HEK293 (cell line): Measurements from ENCODE around the gene BPIFB2.

ENCODE experiments used
- BCL11A ChIP-seq: fragments of 450-650 bp; formaldehyde crosslinking; IDR thresholded peaks from 2 replicates; pipeline ENCODE4 v1.5.1; 2016; ENCODE audit warnings: low read depth, missing biosample characterization, missing genetic modification characterization
- CTCF ChIP-seq: fragments of 450-650 bp; formaldehyde crosslinking; IDR thresholded peaks from 2 replicates; pipeline ENCODE4 v1.5.1; 2016; ENCODE audit warnings: missing biosample characterization, missing genetic modification characterization
- HIC1 ChIP-seq: fragments of 450-650 bp; formaldehyde crosslinking; IDR thresholded peaks from 2 replicates; pipeline ENCODE4 v1.5.1; 2016; ENCODE audit warnings: missing biosample characterization, missing genetic modification characterization
- REST ChIP-seq: fragments of 450-650 bp; formaldehyde crosslinking; IDR thresholded peaks from 2 replicates; pipeline ENCODE4 v1.5.1; 2016; ENCODE audit warnings: missing biosample characterization, missing genetic modification characterization
- SETDB1 ChIP-seq: IDR thresholded peaks from one replicate; pipeline ENCODE4 v1.6.1; 2017; ENCODE audit warnings: mild to moderate bottlenecking, low read length, moderate library complexity, mixed read lengths; ENCODE audit not compliant: insufficient read length
- TCF7L2 ChIP-seq: IDR thresholded peaks from 2 replicates; pipeline ENCODE4 v1.6.1; 2011; ENCODE audit warnings: low read depth, mild to moderate bottlenecking, inconsistent platforms, low read length, moderate library complexity, borderline replicate concordance
- ZNF335 ChIP-seq: fragments of 450-650 bp; formaldehyde crosslinking; conservative IDR thresholded peaks from 2 replicates; pipeline ENCODE4 v1.5.1; 2016; ENCODE audit warnings: missing biosample characterization, missing genetic modification characterization
- ZNF518A ChIP-seq: fragments of 450-650 bp; formaldehyde crosslinking; conservative IDR thresholded peaks from 2 replicates; pipeline ENCODE4 v1.5.1; 2016; ENCODE audit warnings: low read depth, missing biosample characterization, missing genetic modification characterization
- ZNF560 ChIP-seq: fragments of 450-650 bp; formaldehyde crosslinking; IDR thresholded peaks from 2 replicates; pipeline ENCODE4 v1.5.1; 2017; ENCODE audit warnings: missing biosample characterization, missing genetic modification characterization, borderline replicate concordance
- ZNF596 ChIP-seq: fragments of 450-650 bp; IDR thresholded peaks from 2 replicates; pipeline ENCODE4 v1.5.0; 2018; ENCODE audit warnings: missing biosample characterization, mild to moderate bottlenecking, missing genetic modification characterization, moderate library complexity
- ZNF768 ChIP-seq: fragments of 450-650 bp; formaldehyde crosslinking; IDR thresholded peaks from 2 replicates; pipeline ENCODE4 v1.5.1; 2018; ENCODE audit warnings: missing biosample characterization, mild to moderate bottlenecking, missing genetic modification characterization
- ZNF776 ChIP-seq: fragments of 450-650 bp; formaldehyde crosslinking; IDR thresholded peaks from 2 replicates; pipeline ENCODE4 v1.5.0; 2017; ENCODE audit warnings: missing biosample characterization, missing genetic modification characterization, borderline replicate concordance
- ZNF843 ChIP-seq: fragments of 450-650 bp; formaldehyde crosslinking; IDR thresholded peaks from 2 replicates; pipeline ENCODE4 v1.5.1; 2016; ENCODE audit warnings: missing biosample characterization, missing genetic modification characterization

GRCh38 chr20:33015114-33015484 lies 7.6 kb downstream of the BPIFB2 start:
- TF ChIP-seq ZNF560 (tag by site-specific recombination) (no peak), ZNF768 (tag by site-specific recombination) (no peak), REST (tag by site-specific recombination) (no peak), ZNF776 (tag by site-specific recombination) (no peak), CTCF (tag by site-specific recombination) (no peak), HIC1 (tag by site-specific recombination) (no peak), BCL11A (tag by site-specific recombination) (no peak), TCF7L2 (no peak), ZNF843 (tag by site-specific recombination) (no peak), ZNF518A (no peak), ZNF335 (no peak), ZNF596 (no peak), SETDB1 (no peak)
